Renal pelvis (tissue), 4 donors: ENCODE data around the gene PATL1. TPM values are rescaled to one million over a fixed set of nuclear protein-coding genes. Genes with fewer than 3 reads are reported as not detected.

Experiments
- DNase-seq: peaks from one replicate; pipeline ENCODE4 v3.0.0-alpha.2; 2013
- polyA plus RNA-seq, 3 donors: library from polyadenylated mRNA; unstranded; fragments of 120-200 nt; gene quantifications; one replicate each; pipeline ENCODE4 v1.2.1, GENCODE V29; 2013; ENCODE audit not compliant: insufficient read length in 3 of 3

Gene PATL1
- polyA plus RNA-seq, 3 donors: 39.9 to 51.3 (median 43.7) TPM

DNA sequence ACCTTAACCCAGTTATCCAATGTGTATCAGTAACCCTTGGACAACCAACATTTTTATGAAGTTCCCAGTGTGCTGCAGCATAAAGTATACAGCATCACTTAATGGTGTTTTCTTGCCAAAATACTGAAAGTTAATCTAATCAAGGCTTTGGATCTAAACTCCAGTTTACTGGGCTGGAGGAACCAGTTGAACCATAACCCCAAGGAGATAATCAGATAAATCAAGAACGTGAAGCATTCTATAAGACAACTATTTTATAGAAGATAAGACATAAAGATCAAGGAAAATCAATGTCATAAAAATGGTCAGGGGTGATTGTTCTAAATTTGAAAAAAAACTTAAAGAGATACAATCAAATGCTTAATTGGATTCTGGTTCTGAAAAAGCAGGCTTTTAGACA is 51.0 kb downstream of the PATL1 start:
- no peak for DNase-seq

DNA sequence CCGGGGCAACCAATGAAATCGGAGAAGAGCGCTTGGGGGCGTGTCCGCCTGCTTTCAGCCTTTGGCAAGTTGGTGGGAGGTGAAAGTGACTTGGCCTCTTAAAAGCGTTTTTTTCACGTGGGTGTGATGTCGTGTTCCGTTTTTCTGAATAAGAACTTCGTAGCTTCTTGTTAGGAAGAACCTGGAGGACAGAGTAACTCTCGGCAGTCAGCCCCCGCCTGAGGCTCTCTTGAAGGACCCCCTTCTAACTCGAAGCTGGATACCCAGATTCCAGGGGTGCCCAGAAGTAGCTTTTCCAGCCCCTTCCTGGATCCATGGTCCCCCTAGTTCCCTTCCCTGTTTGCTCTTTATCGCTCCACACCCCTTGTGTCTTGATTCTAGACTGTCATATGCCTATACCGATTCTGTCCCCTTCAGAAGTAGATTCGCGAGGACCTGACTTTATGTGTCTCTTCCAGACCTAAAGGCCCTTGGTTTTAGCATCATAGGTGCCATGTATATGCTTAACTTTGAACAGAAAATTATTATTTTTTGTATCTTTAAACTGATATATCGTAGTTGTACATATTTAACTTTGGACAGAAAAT is 52.3 kb downstream of the PATL1 start:
- DNase-seq: peak; percentile 20

DNA sequence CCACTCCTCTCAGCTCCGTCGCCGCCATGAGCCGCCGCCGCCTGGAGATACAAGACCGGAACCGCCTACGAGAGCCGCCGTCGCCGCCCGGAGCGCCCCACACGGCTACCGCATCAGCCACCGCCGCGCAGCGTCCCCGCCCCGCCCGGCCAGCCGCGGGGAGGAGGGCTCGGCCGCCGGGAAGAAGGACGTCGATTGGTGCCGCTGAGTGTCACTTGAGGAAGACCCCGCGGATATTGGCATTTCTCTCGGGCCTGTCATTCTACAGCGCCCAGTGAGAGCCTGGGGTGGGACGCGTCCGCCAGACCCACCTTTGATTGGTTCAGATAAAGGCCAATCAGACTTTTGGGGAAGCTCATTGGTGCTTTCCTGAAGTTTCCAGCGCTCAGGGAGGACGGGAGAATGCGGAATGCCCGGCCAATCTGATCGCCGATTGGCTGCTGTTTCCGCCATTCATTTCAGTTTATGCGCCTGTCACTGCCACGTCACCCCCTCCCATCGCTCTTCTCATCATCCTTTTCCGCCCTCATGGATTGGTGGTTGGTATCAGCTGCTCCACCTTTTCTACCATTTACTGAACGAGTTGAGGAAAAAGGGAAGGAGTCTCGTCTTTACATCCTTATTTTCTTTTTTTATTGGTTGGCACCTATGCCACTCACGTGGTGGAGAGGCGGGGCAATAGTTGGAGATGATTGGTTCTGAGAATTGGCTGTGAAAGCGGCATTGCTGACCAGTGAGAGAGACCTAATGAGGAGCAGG is 53.0 kb downstream of the PATL1 start, which contains the start of gene OSBP:
OSBP (minus strand) TSS at position 138 of the 759 bp plus-strand sequence; CDS start at position 28, 110 bp downstream.
- DNase-seq: peak; percentile 100

DNA sequence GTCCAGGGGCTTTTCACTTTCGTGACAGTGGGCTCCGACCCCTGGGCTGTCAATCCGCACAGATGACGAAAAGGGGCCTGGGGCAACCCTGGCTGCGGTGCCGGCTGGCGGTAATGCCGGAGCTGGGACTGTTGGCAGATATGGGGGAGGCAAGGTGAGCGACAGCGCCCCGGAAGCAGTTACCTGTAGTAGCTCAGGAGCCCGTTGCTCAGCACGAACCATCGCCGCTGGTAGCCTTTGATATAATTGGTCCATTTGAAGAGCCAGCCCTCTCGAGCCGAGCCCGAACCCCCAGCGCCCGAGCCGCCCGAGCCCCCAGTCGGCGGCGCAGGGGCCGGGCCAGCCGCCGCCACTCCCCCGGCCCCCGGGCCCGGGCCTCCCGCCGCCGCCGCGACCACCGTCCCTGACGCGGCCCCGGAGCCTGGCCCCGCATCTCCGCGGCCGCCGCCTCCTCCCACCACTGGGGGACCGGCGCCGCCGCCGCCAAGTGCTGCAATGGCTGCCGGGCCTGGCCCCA is 53.7 kb downstream of the PATL1 start:
- no peak for DNase-seq

DNA sequence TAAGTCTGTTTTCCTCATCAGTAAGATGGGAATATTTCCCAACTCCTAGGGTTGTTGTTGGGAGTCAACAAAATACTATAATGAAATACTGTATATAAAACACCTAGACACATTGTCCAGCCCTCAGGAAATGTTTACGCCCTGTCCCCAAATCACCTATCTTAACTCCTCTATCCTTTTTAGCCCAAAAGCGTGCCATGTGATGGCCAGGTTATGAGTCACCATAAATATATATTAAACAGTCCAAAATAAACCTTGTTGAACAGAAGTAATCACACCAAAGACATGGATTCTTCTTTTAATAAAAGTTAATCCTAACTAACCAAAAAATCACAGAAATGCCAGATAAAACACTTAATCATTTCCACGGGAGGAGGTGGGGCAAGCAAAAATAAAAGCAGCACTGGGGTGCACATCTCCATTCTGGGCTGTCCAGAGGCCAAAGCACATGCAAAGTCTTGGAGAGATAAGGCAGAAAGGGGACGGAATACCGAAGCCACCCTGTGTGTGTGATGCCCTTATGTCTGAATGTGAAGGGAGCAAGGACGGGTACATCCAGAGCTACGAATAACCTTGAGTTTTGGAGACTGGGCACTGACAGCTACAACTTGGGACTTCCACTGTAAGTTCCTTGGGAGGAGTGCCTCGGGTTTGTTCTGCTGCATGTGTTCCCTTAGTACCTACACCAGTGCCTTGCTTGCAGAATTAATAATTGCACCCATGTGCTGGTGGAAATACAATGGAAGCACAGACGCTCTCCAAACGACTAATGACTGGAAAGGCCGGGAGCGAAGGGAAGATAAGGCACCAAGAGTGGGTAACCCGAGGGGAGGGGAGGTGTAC is 54.3 kb downstream of the PATL1 start:
- no peak for DNase-seq

DNA sequence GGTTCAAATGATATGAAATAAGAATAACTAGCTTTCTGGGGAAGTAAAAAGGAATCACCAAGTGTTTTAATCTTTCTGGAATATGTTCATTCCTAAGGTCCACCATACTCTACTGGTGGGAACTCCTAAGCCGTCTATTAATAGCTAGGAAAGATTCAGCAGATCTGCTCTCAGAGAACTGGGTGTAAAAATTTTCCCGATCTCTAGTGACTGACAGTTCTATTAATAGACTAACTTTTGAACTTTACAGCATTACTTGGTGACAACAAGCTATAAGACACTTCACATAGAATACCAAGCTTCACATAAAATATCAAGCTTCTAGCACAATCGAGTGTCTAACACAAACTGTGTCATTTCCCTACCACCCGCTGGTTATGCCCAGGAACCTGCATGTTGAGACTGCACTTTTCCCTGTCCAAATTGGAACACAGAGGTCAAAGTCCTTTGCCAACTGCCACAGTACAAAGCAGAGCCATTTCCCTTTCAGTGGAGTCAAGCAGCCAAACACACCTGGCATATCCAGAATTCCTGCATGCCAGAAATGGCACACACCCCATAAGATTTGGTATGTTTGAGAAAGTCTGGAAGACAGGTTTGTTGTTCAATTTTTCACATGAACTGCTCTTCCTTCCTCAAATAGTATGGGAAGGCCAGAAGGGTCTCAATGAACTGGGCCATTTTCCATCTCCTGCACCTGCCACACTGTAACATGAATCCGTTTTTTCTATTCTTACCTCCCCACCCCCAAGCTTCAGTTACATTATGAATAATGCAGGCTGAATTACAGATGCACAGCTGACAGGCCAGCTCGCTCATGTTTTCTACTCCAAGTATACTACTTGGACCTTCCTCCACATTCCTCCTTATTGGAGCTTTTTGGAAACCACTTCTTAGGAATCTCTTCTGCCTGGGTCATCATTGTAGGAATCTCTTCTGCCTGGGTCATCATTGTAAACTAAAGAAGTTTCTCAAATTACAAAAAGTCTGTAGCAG is 57.0 kb downstream of the PATL1 start:
- DNase-seq: no peak

DNA sequence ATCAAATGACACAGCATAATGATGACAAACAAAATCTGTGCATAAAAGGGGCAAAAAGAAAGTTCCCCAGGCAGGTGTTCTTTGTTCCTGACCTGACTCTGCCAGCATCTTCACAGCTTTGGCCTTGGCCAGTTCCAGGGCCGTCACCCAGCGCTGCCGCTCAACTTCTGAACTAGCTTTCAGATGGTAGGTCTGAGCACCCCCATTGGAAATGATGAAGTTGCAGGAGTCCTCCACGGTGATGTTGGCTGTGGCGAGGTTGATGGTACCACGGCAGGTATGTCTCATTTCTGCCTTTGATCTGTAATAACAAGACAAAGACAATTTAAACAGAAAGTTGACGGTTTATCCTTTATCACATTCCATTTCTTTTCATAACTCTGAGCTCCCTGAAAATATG is 58.5 kb downstream of the PATL1 start:
- no peak for DNase-seq

DNA sequence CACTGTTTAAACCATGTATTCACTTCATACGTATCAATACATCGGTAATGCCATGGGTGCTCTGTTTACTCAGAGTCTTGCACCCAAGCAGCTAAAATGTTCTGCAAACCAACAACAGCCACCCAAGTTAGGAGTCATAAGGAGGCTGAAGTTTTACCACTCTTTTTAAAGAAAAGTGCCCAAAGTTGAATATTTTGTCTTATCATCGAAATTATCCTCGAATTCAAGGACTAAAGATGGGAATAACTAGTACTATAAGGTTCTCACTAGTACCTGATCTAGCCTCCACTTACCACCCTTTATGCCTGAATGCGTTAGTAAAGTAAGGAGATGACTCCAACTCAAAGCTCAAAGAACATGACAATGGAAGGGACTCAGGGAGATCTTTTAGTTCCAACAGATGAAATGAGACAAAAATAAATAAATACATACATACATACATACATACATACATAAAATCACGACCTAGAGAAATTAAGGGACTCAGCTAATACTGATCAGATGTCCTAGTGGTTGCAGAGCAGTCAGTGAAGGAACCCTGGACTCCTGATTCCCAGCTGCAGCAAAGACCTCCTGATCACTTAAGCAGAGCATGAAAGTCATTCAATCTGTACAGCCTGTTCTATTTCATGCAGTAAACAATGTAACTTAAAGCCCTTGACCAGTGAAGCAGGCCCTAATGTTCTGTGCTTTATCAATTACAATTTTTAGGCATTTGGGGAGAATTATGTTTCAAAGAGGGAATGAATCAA is 61.0 kb downstream of the PATL1 start:
- DNase-seq: no peak

DNA sequence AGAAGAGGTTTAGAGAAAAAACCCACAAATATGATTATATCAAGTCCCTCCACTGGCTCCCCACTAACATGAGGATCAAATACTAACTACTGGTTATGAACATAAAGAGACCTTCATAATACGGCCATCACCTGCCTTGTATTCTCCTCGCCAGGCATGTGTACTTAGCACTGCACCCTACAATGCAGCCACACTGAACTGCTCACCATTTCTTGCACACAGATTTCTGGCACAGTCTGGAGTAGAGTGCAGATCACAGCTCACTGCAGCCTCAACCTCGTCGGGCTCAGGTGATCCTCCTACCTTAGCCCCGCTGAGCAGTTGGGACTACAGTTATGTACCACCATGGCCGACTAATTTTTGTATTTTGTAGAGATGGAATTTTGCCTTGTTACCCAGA is 66.4 kb downstream of the PATL1 start:
- DNase-seq: no peak

DNA sequence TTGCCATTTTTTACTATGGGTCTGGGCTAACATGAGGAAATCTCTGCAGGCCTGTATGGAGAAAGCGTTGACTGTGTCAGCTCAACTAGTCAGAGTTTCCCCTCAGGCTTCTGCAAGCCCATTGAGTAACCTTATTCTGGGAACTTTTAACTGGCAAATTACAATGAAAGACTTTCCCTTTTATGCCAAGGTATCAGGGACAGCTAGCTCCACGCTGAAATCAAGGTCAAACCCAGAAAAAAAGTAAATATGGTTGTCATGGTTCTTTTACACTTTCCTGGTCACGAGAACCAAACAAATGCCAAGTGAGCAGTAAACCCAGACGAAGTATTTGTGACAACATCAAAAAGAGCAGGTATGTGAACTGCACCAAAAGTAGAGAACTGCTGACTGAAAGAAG is 67.0 kb downstream of the PATL1 start:
- no peak for DNase-seq

DNA sequence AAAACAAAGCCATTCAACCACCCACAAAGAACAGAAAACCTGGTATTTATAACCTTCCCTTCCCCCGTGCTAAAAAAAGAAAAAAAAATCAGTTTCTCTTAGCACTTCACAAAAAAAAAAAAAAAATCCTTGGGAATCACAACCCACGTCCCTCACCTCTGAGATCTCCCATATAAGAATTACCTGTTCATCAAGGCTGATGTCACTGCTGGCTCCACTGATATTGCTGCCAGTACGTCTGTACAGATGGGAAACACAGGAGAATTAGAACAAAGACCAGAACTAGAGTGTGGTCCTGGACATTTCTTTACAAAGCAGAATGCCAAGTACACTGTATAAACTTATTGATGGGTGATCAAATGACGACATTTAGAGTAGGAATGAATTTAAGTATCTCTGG is 68.2 kb downstream of the PATL1 start:
- DNase-seq: no peak

DNA sequence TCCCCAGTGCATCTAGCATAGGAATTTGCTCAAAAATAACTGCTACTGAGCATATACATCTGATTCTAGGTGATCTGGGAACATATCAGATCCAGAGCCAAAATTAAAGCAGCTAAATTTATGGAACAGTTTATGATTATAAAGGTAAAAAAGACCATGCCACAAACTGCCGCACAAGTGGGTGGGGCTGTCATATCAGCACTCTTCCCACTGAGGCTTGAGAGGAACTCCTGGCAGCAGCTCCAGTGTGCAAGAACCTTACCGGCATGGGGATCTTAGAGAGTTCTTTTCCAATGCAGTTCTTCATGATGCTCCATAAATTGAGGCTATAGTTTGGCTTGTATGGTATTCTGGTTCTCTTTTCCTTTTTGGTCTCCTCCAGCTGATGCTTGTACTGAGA is 68.6 kb downstream of the PATL1 start:
- no peak for DNase-seq

DNA sequence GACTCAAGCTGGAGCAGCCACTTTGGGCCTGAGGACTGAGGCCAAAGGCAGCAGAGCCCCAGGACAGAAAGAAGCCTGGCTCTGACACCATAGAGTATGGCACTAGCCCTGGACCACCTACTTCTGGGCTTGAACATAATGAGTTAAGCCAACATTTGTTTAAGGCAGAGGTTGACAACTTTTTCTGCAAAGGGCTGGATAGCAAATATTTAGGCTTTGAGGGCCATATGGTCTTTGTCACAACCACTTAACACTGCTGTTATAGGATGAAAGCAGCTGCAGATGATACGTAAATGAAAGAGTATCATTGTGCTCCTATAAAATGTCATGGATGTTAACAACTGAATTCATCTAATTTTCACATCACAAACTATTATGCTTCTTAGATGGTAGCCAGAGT is 69.9 kb downstream of the PATL1 start:
- no peak for DNase-seq

Other genes with a start within 250 kb of the PATL1 start
- under 1 TPM in 2 of 3 donors, not detected in 1; 0.01 to 0.04 TPM for gene OR5A2, start 242.6 kb downstream of the PATL1 start, polyA plus RNA-seq
- gene OR5A1, start 232.6 kb downstream of the PATL1 start, polyA plus RNA-seq: under 1 TPM in 2 of 3 donors, not detected in 1; 0.01 to 0.07 TPM
- not detected for gene OR4D6, start 212.1 kb downstream of the PATL1 start, polyA plus RNA-seq
- gene OR4D10, start 195.7 kb downstream of the PATL1 start, polyA plus RNA-seq: not detected
- gene OR4D11, start 165.5 kb downstream of the PATL1 start, polyA plus RNA-seq: not detected
- gene OR4D9, start 157.5 kb downstream of the PATL1 start, polyA plus RNA-seq: under 1 TPM; 0.01 to 0.06 (median 0.04) TPM
- gene OSBP, start 53.3 kb downstream of the PATL1 start, polyA plus RNA-seq: 10 to 100 TPM; 51.6 to 54.1 (median 52.3) TPM
- not detected for gene OR10V1, start 44.8 kb upstream of the PATL1 start, polyA plus RNA-seq
- gene STX3, start 86.3 kb upstream of the PATL1 start, polyA plus RNA-seq: 10 to 100 TPM; 45.1 to 81.6 (median 62.7) TPM
- gene MRPL16, start 141.7 kb upstream of the PATL1 start, polyA plus RNA-seq: 10 to 100 TPM; 58.6 to 67.7 (median 63.3) TPM
- under 1 TPM in 2 of 3 donors, not detected in 1; 0.27 to 0.35 TPM for gene CBLIF, start 176.5 kb upstream of the PATL1 start, polyA plus RNA-seq
- gene TCN1, start 197.4 kb upstream of the PATL1 start, polyA plus RNA-seq: under 1 TPM in 2 of 3 donors, not detected in 1; 0.16 to 0.34 TPM
- not detected for gene OOSP3, start 209.7 kb upstream of the PATL1 start, polyA plus RNA-seq